GM21360 (cell line): ENCODE data around the gene ARHGAP23.
"Not testable (repeated sequence)": the region's sequence is repeated elsewhere in the genome, so short reads cannot be mapped to it uniquely, and the experiment has no call there.

ENCODE experiments used
- ATAC-seq: cut with Tn5 transposase; IDR thresholded peaks from one replicate; pipeline ENCODE4 v1.9.1; 2021; ENCODE audit warnings: mild to moderate bottlenecking, moderate library complexity; ENCODE audit not compliant: unreplicated experiment

ARHGAP23 gene

GRCh38 chr17:38460716-38461630 lies 32.7 kb downstream of the ARHGAP23 start:
- ATAC-seq: no peak

- ATAC-seq: no peak
Observed at GRCh38 chr17:38461683-38462082, 33.4 kb downstream of the ARHGAP23 start.

- no peak for ATAC-seq
Observed at GRCh38 chr17:38463451-38463858, 35.2 kb downstream of the ARHGAP23 start.

- ATAC-seq: no peak
Observed at GRCh38 chr17:38464251-38464722, 36.0 kb downstream of the ARHGAP23 start.

GRCh38 chr17:38464723-38465390 lies 36.6 kb downstream of the ARHGAP23 start:
- no peak for ATAC-seq

- ATAC-seq: no peak
Observed at GRCh38 chr17:38465391-38466345, 37.4 kb downstream of the ARHGAP23 start.

GRCh38 chr17:38466346-38467315 lies 38.4 kb downstream of the ARHGAP23 start:
- ATAC-seq: no peak

- no peak for ATAC-seq
Observed at GRCh38 chr17:38467491-38467890, 39.2 kb downstream of the ARHGAP23 start.

- ATAC-seq: no peak
Observed at GRCh38 chr17:38469875-38470274, 41.6 kb downstream of the ARHGAP23 start.

GRCh38 chr17:38471253-38471652 lies 43.0 kb downstream of the ARHGAP23 start:
- not testable (repeated sequence) for ATAC-seq

GRCh38 chr17:38474666-38475065 lies 46.4 kb downstream of the ARHGAP23 start:
- ATAC-seq: not testable (repeated sequence)

GRCh38 chr17:38476549-38476948 lies 48.3 kb downstream of the ARHGAP23 start:
- ATAC-seq: no peak

- not testable (repeated sequence) for ATAC-seq
Observed at GRCh38 chr17:38477417-38477816, 49.2 kb downstream of the ARHGAP23 start.

- ATAC-seq: not testable (repeated sequence)
Observed at GRCh38 chr17:38477951-38478350, 49.7 kb downstream of the ARHGAP23 start.

- not testable (repeated sequence) for ATAC-seq
Observed at GRCh38 chr17:38478667-38479066, 50.4 kb downstream of the ARHGAP23 start.

GRCh38 chr17:38482039-38482699 lies 53.9 kb downstream of the ARHGAP23 start:
- not testable (repeated sequence) for ATAC-seq

- ATAC-seq: not testable (repeated sequence)
Observed at GRCh38 chr17:38482700-38483043, 54.4 kb downstream of the ARHGAP23 start.

GRCh38 chr17:38484242-38485145 lies 56.2 kb downstream of the ARHGAP23 start:
- ATAC-seq: not testable (repeated sequence)
